Right lung (tissue), 5 donors: ENCODE results near the gene UBR3. TPM values are rescaled to one million over a fixed set of nuclear protein-coding genes. Genes with fewer than 3 reads are reported as not detected.
"Not testable (repeated sequence)": the region's sequence is repeated elsewhere in the genome, so short reads cannot be mapped to it uniquely, and the experiment has no call there.

Experiments
- DNase-seq, 2 donors: peaks; one replicate each; pipeline ENCODE4 v3.0.0-alpha.2; 2013
- polyA plus RNA-seq, 5 donors: library from polyadenylated mRNA; unstranded; fragments of 120-200 nt; gene quantifications; one replicate each; pipeline versions ENCODE4 v1.2.1 to v1.2.3, GENCODE V29; 2013; ENCODE audit warnings: inconsistent platforms in 1 of 5, low replicate concordance in 1 of 5; ENCODE audit not compliant: insufficient read length in 5 of 5, insufficient read depth in 1 of 5

UBR3 gene
- polyA plus RNA-seq, 5 donors, result 31.7 to 50.9 (median 44.4) TPM

DNA sequence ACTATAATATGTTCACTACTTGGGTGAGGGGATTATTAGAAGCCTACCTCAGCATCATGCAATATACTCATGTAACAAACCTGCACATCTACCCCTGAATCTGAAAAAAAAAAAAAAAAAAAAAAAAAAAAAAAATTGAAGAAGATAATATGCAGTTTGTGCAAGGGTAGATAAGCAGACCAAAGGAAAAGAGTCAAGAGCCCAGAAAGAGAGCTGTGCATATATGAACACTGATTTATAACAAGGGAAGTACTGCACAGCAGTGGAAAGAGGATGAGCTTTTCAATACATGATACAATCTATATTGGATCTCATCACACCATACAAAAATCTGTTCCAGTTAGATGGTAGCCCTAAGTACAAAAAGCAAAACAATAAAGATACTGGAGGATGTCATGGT lies 268.1 kb downstream of the UBR3 start:
- DNase-seq, result no peak

DNA sequence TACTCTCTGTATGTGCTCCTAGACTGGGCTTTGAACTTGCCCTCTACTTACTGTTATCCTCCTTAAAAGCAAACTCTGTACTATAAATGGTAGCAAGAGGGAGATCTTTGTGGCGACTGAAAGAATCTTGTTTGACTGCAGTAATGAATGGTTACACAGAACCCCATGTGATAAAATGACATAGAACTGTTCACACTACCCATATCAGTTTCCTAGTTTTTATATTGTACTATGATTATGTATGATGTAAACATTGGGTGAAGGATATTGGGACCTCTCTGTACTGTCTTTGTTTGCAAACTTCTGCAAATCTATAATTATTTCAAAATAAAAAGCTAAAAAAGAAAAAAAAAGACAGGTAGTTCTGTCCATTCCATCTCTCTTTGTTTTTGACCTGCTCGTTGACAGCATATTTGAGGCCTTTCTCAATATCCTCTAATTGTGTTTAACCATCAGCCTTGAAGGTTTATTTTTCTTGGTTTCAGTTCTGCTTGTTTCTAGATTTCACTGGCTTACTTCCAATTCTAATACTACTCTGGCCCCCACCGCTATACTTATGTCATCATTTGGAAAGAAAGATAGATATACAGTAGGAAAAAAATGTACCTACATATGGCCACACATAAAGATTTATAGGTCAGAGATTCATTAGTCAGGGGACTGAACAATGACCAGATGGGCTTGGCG lies 271.5 kb downstream of the UBR3 start:
- DNase-seq, result no peak

DNA sequence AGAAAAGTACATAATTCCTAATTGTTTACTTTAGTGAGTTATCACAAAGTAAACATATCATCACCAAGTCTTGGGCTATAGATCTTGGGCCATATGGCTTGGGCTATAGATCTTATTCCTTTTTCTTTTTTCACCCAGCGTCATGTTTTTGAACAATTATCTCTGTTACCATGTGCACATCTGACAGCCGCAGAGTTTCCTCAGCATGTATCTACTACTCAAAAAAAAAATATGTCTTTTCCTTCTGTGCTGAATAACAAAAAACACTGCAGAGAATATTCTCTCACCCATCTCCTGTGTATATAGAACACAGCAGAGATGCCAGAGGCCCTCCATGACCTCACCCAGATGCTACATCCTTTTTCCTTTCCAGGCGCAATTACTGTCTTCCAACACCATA lies 274.5 kb downstream of the UBR3 start:
- no peak for DNase-seq

DNA sequence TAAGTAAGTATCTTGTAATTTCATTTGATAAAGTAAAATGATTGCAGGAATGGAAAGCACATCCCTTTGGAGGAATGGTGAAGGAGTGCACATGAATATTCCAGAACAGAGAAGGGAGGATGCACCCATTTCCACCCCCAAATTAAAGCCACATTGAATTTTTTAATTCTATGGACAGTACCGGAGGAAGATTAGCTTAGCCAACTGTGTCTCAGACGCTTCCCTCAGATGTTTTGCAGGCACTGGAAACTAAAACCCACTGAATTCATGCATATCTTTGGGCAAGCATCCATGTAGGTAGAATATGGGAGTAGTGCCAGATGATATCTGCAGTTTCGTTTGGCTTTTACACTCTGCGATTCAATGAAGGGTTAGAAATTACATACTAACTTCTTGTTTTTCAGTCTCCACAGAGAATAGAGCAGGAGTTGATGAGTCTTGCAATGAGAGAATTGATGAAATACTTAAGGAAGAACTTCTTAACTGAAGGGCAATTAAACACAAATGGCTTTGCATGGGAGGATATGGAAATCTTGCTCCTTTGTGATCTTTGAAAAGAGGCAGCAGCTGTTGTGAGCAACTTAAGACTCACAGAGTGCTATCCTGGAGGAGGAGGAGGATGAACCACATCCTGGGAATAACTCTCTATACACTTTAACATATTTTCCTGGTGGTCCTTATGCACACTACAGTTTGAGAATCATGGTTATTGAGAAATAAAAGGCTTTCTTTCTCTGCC lies 279.0 kb downstream of the UBR3 start:
- no peak for DNase-seq

DNA sequence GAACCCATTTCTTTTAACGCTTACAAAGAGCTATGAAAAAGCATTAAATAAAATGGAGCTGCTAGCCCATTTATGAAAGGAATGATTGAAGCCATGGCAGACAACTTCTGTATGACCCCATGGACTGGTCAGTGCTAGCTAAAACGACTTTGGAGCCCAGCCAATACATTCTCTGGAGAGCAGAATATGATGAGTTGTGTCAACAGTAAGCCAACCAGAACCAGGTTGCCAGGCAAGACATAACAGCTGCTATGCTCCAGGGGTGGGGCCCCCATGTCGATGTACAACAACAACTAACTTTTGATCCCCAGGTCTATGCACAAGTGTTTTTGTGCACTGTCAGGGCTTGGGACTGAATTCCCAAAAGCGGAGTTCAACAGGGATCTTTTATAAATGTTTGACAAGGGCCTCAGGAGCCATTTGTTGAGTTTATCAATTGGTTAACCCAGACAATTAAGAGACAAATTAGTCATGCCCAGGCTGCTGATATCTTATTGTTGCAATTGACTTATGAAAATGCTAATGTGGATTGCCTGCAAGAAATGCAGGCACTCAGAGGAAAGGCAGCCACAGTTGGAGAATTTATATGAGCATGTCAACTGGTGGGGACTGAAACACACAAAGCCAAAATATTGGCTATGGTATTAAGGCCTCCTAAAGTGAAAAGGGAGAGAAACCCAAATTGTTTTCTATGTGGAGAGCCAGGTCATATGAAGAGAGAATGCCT lies 286.1 kb downstream of the UBR3 start:
- no peak for DNase-seq

DNA sequence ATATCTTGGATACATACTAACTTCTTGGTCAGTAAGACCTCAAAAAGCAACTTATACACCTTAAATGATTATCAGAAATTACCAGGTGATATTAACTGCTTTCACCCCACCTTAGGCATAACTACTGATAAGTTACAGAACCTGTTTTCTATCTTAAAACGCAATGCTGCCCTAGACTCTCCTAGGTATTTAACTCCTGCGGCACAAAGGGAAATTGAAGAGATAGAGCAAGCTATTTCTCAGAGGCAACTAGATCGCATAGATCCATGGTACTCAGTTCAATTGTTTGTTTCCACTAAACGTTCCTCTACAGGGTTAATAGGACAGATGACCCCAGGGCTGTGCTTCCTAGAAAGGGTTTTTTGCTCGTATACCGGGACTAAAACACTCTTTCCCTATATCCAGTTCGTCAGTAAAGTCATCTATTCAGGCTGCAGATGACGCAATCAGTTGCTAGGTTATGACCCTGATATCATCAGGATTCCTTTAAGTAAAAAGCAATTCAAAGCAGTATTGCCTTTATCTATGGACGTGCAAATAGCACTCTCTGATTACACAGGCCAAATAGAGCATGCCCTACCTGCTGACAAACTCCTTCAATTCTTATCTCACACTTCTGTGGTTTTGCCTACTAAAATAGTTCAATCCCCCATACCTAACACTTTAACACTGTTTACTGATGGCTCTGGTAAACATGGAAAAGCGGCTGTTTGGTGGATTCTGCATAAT lies 288.4 kb downstream of the UBR3 start:
- DNase-seq, result no peak

DNA sequence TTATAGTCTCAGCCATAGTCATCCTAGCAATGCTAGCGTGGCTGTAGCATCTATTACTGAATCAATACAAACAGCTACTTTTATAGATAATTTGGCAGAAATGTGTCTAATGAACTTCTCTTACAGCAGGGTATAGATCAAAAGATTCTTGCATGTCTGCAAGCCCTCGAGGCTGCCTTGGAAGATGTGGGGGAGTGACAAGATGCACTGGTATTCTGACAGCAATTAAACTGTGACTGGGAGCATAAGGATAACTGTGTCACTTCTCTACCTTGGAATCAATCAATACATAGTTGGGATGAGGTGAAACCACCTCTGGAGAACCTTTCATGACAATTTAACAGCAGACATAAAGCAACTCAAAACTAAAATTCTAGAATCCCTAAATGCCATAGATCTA lies 291.4 kb downstream of the UBR3 start:
- no peak for DNase-seq

DNA sequence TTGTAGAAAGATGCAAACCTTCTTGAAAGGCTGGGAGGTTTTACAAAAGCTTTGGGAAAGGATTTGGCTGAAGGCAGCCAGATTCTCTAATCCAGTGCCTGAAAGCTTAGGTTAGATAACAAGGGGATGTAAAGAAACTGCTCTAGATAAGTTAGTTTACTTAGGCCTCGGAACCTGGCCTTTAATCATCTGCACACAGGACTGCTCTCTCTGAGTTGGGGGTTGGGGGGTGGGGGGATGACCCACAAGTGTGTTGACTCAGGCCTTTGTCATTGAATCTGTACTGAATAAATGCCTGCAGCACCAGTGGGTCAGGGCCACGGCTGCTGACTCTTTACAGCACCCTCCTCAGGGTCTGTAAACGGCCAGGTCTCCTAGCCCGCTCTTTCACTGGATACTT lies 292.1 kb downstream of the UBR3 start:
- not testable (repeated sequence) for DNase-seq

DNA sequence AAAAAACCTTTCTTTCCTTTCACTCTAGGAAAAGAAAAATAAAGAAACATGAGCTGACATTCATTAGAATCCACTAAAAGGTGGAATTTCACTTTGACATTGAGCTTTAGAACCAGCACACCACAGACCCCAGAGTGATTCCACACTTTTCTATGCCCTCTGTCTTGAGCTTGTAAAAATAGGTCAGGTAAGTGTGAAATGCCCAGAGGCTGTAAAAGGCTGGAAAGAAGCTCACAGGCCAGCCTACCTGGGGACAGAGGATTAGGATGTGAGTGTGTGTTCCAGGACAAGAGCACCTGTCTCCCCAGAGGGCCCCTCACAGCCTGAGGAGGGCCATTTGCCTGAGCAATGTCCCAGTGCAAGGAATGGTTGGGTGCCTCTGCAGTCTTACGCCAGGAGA lies 294.4 kb downstream of the UBR3 start:
- no peak for DNase-seq

DNA sequence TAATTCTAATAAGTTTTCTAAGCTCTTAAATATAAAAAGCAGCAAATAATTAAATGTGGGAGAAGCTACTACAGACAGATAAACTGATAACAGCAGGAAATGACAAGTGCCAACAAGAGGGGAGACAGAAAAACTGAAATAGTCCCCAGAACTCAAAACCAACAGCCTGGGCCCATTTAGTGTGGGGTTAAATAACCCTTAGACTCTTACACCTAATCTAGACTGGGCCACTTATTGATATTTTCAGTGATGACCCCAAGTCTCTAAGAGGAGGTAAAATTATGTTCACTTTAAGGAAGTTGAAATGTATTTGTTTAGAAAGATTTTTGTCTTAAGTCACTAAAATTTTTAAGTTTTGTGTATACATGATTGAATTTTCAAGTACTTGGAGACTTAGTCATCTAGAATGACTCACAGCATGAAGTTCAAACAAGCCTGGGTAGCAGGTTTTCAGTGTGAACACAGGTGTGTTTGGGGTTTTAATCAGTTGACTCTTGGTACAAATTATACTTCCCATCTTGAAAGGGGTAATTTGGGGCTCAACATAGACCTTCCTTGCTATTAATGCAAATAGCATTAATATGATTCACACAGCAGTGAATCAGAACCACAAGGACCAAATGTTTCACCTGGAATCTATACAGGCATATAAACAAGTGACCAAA lies 295.8 kb downstream of the UBR3 start:
- no peak for DNase-seq

DNA sequence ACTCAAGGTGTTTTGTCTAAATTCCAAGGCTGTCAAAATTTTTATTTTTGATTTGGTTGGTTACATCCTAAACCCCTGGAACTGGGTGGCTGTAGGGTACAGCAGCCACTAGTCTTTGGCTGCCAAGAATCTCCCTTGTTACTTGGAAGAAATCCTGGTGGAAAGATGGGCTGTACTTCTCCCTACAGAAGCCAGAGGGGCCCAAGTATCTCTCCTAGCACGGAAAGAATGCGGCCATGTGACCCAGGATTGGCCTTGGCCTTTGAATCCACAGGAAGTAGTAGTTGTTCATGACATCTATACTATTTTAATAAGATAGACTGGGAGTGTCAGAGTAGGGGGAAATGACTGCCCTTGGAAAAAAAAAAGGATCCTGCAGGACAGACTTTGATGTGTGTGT lies 296.3 kb downstream of the UBR3 start:
- no peak for DNase-seq

DNA sequence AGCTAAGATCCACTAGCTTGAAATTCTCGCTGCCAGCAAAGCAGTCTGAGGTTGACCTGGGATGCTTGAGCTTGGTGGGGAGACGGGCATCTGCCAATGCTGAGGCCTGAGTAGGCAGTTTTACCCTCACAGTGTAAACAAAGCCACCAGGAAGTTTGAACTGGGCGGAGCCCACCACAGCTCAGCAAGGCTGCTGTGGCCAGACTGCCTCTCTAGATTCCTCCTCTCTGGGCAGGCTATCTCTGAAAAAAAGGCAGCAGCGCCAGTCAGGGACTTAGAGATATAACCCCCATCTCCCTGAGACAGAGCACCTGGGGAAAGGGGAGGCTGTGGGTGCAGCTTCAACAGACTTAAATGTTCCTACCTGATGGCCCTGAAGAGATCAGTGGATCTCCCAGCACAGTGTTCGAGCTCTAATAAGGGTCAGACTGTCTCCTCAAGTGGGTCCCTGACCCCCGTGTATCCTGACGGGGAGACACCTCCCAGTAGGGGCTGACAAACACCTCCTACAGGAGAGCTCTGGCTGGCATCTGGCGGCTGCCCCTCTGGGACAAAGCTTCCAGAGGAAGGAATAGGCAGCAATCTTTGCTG lies 299.0 kb downstream of the UBR3 start:
- DNase-seq, result not testable (repeated sequence)

Other genes with a start within 250 kb of the UBR3 start
- gene PPIG, start 243.1 kb upstream of the UBR3 start, polyA plus RNA-seq, result 100 to 1,000 TPM in 1 of 5 donors, 10 to 100 TPM in 4; 63.2 to 111 (median 94.8) TPM
- 1 to 10 TPM; 1.1 to 4.2 (median 2.3) TPM for gene CFAP210, start 133.0 kb upstream of the UBR3 start, polyA plus RNA-seq
- 10 to 100 TPM in 4 of 5 donors, 1 to 10 TPM in 1; 9.4 to 17.0 (median 15.6) TPM for gene PHOSPHO2, start 133.0 kb upstream of the UBR3 start, polyA plus RNA-seq
- gene KLHL23, start 93.6 kb upstream of the UBR3 start, polyA plus RNA-seq, result 10 to 100 TPM; 25.8 to 47.8 (median 44.6) TPM
- gene SSB, start 28.6 kb upstream of the UBR3 start, polyA plus RNA-seq, result 100 to 1,000 TPM; 146 to 190 (median 175) TPM
- gene METTL5, start 2.5 kb upstream of the UBR3 start, polyA plus RNA-seq, result 10 to 100 TPM; 44.1 to 56.6 (median 52.9) TPM